ENCODE measurements around the gene HES5. TPM values are rescaled to one million over a fixed set of nuclear protein-coding genes. Genes with fewer than 3 reads are reported as not detected.
A peak's percentile ranks its signal among the peaks of the same experiment; 100 is the strongest.

HES5 gene
- total and polyA plus RNA-seq, 2 experiments from 2014 or later: 0.16 to 0.21 TPM

DNA sequence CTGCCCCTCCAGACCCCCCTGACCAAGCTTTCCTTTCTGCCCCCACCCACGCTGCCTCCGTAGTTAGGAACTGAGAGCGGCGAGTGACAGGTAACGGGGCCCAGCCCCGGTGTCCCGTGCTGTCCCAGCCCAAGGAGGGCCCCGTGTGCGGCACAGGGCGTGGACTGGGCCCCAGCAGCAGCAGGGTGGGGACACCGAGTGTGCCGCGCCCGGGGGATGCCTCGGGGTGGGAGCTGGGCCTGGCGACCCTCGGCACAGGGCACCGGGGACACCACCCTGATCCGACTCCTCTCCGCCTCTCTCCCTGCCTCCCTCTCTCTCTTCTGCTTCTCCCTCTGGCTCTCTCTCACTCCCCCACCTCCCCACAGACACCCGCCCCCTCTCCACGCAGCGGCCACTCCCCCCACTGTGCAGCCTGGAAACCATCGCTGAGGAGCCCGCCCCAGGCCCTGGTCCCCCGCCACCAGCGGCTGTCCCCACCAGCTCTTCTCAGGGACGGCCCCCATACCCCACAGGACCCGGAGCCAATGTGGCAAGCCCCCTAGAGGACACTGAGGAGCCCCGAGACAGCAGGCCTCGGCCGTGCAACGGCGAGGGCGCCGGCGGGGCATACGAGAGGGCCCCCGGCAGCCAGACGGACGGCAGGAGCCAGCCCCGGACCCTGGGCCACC lies 26.4 kb downstream of the HES5 start:
- no peaks in the 10 kb centered on the region for H3K4me1 Mint-ChIP-seq
- no peaks in the 10 kb centered on the region for H3K4me1 ChIP-seq (ENCODE audit: insufficient read depth)
- H4K20me1 ChIP-seq (replicated peaks; ENCODE audit: insufficient read depth): no peaks in the 10 kb centered on the region
- no peaks in the 10 kb centered on the region for H3K79me2 ChIP-seq (replicated peaks; ENCODE audit: insufficient read depth)
- no peak overlapping the region for H3K4me3 Mint-ChIP-seq
- H3K27ac ChIP-seq (ENCODE audit: low read depth): no peak overlapping the region
- H3K9me2 ChIP-seq (ENCODE audit: insufficient read depth): no peaks in the 10 kb centered on the region
- DNase-seq (ENCODE audit: low spot score): peak; percentile 57
- TF ChIP-seq, protein P1, sequence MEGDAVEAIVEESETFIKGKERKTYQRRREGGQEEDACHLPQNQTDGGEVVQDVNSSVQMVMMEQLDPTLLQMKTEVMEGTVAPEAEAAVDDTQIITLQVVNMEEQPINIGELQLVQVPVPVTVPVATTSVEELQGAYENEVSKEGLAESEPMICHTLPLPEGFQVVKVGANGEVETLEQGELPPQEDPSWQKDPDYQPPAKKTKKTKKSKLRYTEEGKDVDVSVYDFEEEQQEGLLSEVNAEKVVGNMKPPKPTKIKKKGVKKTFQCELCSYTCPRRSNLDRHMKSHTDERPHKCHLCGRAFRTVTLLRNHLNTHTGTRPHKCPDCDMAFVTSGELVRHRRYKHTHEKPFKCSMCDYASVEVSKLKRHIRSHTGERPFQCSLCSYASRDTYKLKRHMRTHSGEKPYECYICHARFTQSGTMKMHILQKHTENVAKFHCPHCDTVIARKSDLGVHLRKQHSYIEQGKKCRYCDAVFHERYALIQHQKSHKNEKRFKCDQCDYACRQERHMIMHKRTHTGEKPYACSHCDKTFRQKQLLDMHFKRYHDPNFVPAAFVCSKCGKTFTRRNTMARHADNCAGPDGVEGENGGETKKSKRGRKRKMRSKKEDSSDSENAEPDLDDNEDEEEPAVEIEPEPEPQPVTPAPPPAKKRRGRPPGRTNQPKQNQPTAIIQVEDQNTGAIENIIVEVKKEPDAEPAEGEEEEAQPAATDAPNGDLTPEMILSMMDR (conservative IDR thresholded peaks at IDR 0.05; ENCODE audit: low read depth in 2 of 2): 0 out of 4 replicates have a peak, but pooled peaks of 1 of the 2 experiments have one; percentile 21
- TF ChIP-seq EZH2 (IDR thresholded peaks at IDR 0.05; ENCODE audit: low read depth, unreplicated experiment): no peak
- H3F3A ChIP-seq (replicated peaks; ENCODE audit: low read depth): no peaks in the 10 kb centered on the region
- no peak overlapping the region for H3K4me2 ChIP-seq
- H3K4me3 ChIP-seq: no peak overlapping the region
- H3K36me3 ChIP-seq (ENCODE audit: insufficient read depth): no peaks in the 10 kb centered on the region; the same call in 1 of the 2 replicates
- peak; percentile 37 for ATAC-seq
- H3K36me3 Mint-ChIP-seq (ENCODE audit: low read depth): peaks cover 5% of the 10 kb centered on the region; the same call in 2 of the 3 replicates
- H3K27me3 ChIP-seq (ENCODE audit: insufficient read depth): no peaks in the 10 kb centered on the region
- no peaks in the 10 kb centered on the region for H3K9me3 Mint-ChIP-seq
- H2AFZ ChIP-seq: no peak overlapping the region
- no peak overlapping the region for H3K27ac Mint-ChIP-seq
- H3K27me3 Mint-ChIP-seq (ENCODE audit: insufficient read depth, low read depth, poor library complexity): peaks cover 5% of the 10 kb centered on the region

DNA sequence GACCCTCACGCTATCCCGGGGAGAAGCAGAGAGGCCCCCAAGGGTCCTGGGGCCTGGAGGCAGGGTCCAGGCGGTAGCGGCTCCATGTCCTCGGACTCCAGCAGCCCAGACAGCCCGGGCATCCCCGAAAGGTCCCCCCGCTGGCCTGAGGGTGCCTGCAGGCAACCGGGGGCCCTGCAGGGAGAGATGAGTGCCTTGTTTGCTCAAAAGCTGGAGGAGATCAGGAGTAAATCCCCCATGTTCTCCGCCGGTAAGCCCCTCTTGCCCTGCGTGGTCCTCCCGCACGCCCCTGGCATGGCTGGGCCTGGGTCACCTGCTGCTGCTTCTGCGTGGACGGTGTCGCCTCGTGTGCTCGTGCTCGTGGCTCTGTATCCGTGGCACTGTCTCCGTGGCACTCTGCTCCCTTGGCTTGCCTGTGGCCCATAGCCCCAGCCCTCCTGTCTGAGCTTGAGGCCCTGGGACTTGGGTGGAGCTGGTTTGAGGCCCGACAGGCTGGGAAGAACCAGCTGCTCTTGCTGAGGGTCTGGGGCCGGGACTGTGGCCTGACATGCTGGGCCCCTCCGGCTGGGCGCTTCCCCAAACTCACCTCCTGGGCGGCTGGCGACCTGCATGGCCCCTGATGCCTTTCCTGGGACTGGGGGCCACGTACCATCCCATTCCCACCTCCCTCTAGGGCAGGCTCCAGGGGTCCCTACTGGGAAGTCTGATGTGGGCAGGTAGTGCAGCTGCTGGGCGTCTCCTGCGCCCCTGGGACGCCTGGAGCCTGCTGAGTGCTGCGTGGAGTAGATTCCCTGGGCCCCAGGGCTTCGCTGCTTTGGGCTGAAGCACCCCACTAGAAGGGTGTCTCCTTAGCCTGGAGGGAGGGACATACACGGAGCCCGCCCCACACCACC lies 27.2 kb downstream of the HES5 start:
- no peak overlapping the region for H3K27ac Mint-ChIP-seq
- Histone ChIP-seq H3K4me2 (no peak overlapping the region), H3K36me3 (ENCODE audit: insufficient read depth) (no peaks in the 10 kb centered on the region), H2AFZ (no peak overlapping the region), H3K79me2 (replicated peaks; ENCODE audit: insufficient read depth) (no peaks in the 10 kb centered on the region), H3K9me2 (ENCODE audit: insufficient read depth) (no peaks in the 10 kb centered on the region), H3K4me1 (ENCODE audit: insufficient read depth) (no peaks in the 10 kb centered on the region), H3K4me3 (no peak overlapping the region), H4K20me1 (replicated peaks; ENCODE audit: insufficient read depth) (no peaks in the 10 kb centered on the region), H3F3A (replicated peaks; ENCODE audit: low read depth) (no peaks in the 10 kb centered on the region), H3K27ac (ENCODE audit: low read depth) (no peak overlapping the region), H3K27me3 (ENCODE audit: insufficient read depth) (no peaks in the 10 kb centered on the region)
- H3K36me3 Mint-ChIP-seq (ENCODE audit: low read depth): no peaks in the 10 kb centered on the region
- H3K4me1 Mint-ChIP-seq: no peaks in the 10 kb centered on the region
- DNase-seq (ENCODE audit: low spot score) (no peak), ATAC-seq (no peak)
- H3K9me3 Mint-ChIP-seq: no peaks in the 10 kb centered on the region
- no peak overlapping the region for H3K4me3 Mint-ChIP-seq
- peaks cover 8% of the 10 kb centered on the region for H3K27me3 Mint-ChIP-seq (ENCODE audit: insufficient read depth, low read depth, poor library complexity)
- TF ChIP-seq EZH2phosphoT487 (IDR thresholded peaks at IDR 0.05; ENCODE audit: unreplicated experiment): no peak
- TF ChIP-seq NANOG (IDR thresholded peaks at IDR 0.05; ENCODE audit: borderline replicate concordance): no peak
- TF ChIP-seq ZNF331 (CRISPR knock-in tag; IDR thresholded peaks at IDR 0.05; ENCODE audit: low read depth): no peak
- TF ChIP-seq ZNF114 (CRISPR knock-in tag; IDR thresholded peaks at IDR 0.05): no peak
- TF ChIP-seq, protein P1 (conservative IDR thresholded peaks at IDR 0.05; ENCODE audit: low read depth in 2 of 2): no peak
- no peak for TF ChIP-seq ETS1 (IDR thresholded peaks at IDR 0.05)
- no peak for TF ChIP-seq CREB1 (CRISPR knock-in tag; IDR thresholded peaks at IDR 0.05; ENCODE audit: low read depth)
- no peak for TF ChIP-seq EZH2 (IDR thresholded peaks at IDR 0.05; ENCODE audit: low read depth, unreplicated experiment)
